Psoas muscle (tissue), 8 donors: ENCODE data around the gene DNAL4. TPM values are rescaled to one million over a fixed set of nuclear protein-coding genes. Genes with fewer than 3 reads are reported as not detected.

ENCODE experiments used
- ATAC-seq, 4 donors: fragments of 200-7000 bp; cut with Tn5 transposase; one replicate each; pipeline ENCODE4 v1.9.1; 2020; ENCODE audit warnings: moderate library complexity in 3 of 4, mild to moderate bottlenecking in 2 of 4
- DNase-seq, 2 donors: peaks; one replicate each; pipeline ENCODE4 v3.0.0-alpha.2; 2020
- H3K27ac ChIP-seq: fragments of 200-600 bp; one replicate; pipeline ENCODE4 v1.8.0; 2022
- H3K27me3 ChIP-seq, 3 donors: fragments of 200-600 bp in 1 of 3; one replicate each; pipeline versions ENCODE4 v1.6.1 to v1.8.0; 2013 to 2022; ENCODE audit warnings: low read length in 2 of 3, mild to moderate bottlenecking in 2 of 3, moderate library complexity in 1 of 3; ENCODE audit not compliant: insufficient read depth in 3 of 3
- H3K36me3 ChIP-seq, 2 donors: fragments of 200-600 bp in 1 of 2; one replicate each; pipeline versions ENCODE4 v1.6.1 to v1.8.0; 2013 to 2022; ENCODE audit warnings: low read depth in 1 of 2, mild to moderate bottlenecking in 1 of 2, moderate library complexity in 1 of 2; ENCODE audit not compliant: insufficient read depth in 1 of 2
- H3K4me1 ChIP-seq: fragments of 200-600 bp; one replicate; pipeline ENCODE4 v1.8.0; 2022
- H3K4me3 ChIP-seq: fragments of 200-600 bp; one replicate; pipeline ENCODE4 v1.8.0; 2022; ENCODE audit warnings: mild to moderate bottlenecking
- H3K9me3 ChIP-seq: fragments of 200-600 bp; one replicate; pipeline ENCODE4 v1.8.0; 2022
- CTCF ChIP-seq: fragments of 200-600 bp; IDR thresholded peaks from one replicate; pipeline ENCODE4 v1.8.0; 2022; ENCODE audit warnings: antibody characterized with exemption
- WGBS, 3 donors: extraction: QIAGEN DNeasy Blood & Tissue Kit; methylation state at CpG; one replicate each; pipeline versions ENCODE4 v1.1.6 to v1.1.7; 2013; 5-methylcytosine and 5-hydroxymethylcytosine counted together
- intact Hi-C, 2 donors: fragments of 100-400 bp; cut with DNase I; formaldehyde crosslinking; loops; one replicate each; pipeline versions ENCODE4 v1.11.0 to v1.14.2; 2022
- polyA plus RNA-seq, 3 donors: library from polyadenylated mRNA; stranded (reverse); fragments of 200-250 nt; gene quantifications; one replicate each; pipeline ENCODE4 v1.2.3, GENCODE V29; 2013
- total RNA-seq, 4 donors: library from RNA; stranded (reverse); fragmentation: NEBNext Ultra II Directional in 2 of 4; extraction: Animal tissue kit (Norgen Biotek cat#: 25700) in 2 of 4; gene quantifications; one replicate each; pipeline versions ENCODE4 v1.2.1 to v1.2.4, GENCODE V29; 2021 to 2023
- donor health status: healthy with polysubstance abuse.
- donor health status: DM: no; HTN: no; CAD: no; lungs with moderate emphysema.
- donor health status: Bipolar disorder and iron deficiency.
- donor health status: healthy.
- donor health status: DM: yes; HTN: yes; CAD: no.
- donor health status: DM: no; HTN: no; CAD: no.
- donor health status: DM: no; HTN: no; CAD: no.
- donor health status: DM: yes; HTN: yes; CAD: no.

Gene DNAL4
- total and polyA plus RNA-seq, 7 donors: 3.5 to 13.9 (median 5.8) TPM

- TF ChIP-seq CTCF: no peak
- WGBS, 3 donors: 82 to 85% (median 83%) methylated on average over 14 of the region's 14 CpGs
- Histone ChIP-seq H3K4me1 (peaks cover 33% of the 10 kb centered on the region), H3K36me3 (peaks cover 7 to 98% of the 10 kb centered on the region in 2 donors), H3K27me3 (no peaks in the 10 kb centered on the region), H3K4me3 (no peak overlapping the region), H3K27ac (no peak overlapping the region), H3K9me3 (no peaks in the 10 kb centered on the region)
- intact Hi-C loops: no loop called here
- no peak for DNase-seq
- ATAC-seq: no peak
Measured at GRCh38 chr22:38748487-38749136, 45.3 kb downstream of the DNAL4 start.

GRCh38 chr22:38745676-38746460 lies 48.1 kb downstream of the DNAL4 start:
- 90 to 91% (median 90%) methylated on average over 14 of the region's 14 CpGs for WGBS, 3 donors
- ATAC-seq (no peak), DNase-seq (no peak)
- intact Hi-C loops: no loop called here
- TF ChIP-seq CTCF: no peak
- Histone ChIP-seq H3K27ac (no peak overlapping the region), H3K27me3 (no peaks in the 10 kb centered on the region), H3K4me3 (no peak overlapping the region), H3K36me3 (peaks cover 9 to 99% of the 10 kb centered on the region in 2 donors), H3K4me1 (peaks cover 6% of the 10 kb centered on the region), H3K9me3 (no peaks in the 10 kb centered on the region)

GRCh38 chr22:38744981-38745380 lies 49.0 kb downstream of the DNAL4 start:
- intact Hi-C loops: no loop called here
- Histone ChIP-seq H3K27ac (no peak overlapping the region), H3K4me1 (peaks cover 3% of the 10 kb centered on the region), H3K36me3 (peaks cover 14 to 99% of the 10 kb centered on the region in 2 donors), H3K4me3 (no peak overlapping the region), H3K27me3 (no peaks in the 10 kb centered on the region), H3K9me3 (no peaks in the 10 kb centered on the region)
- DNase-seq: no peak
- WGBS, 3 donors: 47 to 71% (median 48%) methylated on average over 6 of the region's 6 CpGs
- ATAC-seq: peak in 3 of 4 donors; percentile 2 to 38 (median 14)
- TF ChIP-seq CTCF: no peak

- intact Hi-C loops: no loop called here
- 85 to 92% (median 88%) methylated on average over 25 of the region's 25 CpGs for WGBS, 3 donors
- H3K4me3 ChIP-seq: no peak overlapping the region
- TF ChIP-seq CTCF: no peak
- peaks cover 11% of the 10 kb centered on the region for H3K4me1 ChIP-seq
- no peak overlapping the region for H3K27ac ChIP-seq
- H3K27me3 ChIP-seq: no peaks in the 10 kb centered on the region
- peaks cover 17 to 99% of the 10 kb centered on the region in 2 donors for H3K36me3 ChIP-seq
- ATAC-seq: no peak
- DNase-seq: peak in 1 of 2 donors; percentile 46
- H3K9me3 ChIP-seq: no peaks in the 10 kb centered on the region
Measured at GRCh38 chr22:38742176-38742942, 51.6 kb downstream of the DNAL4 start.
